Measurements from ENCODE around the gene CD82.

The CD82 gene

GRCh38 chr11:44565211-44565952 lies at the start of gene CD82:
TSS of gene CD82 (plus strand) at chr11:44565663. CDS start at chr11:44594663, 29,000 bp downstream.
- DNase-seq (ENCODE audit: extremely low read depth in 1 of 2, low read depth in 1 of 2), result peak; percentile 98 to 99

- DNase-seq (ENCODE audit: extremely low read depth in 1 of 2, low read depth in 1 of 2), result no peak
Measured at GRCh38 chr11:44516688-44517507, 48.6 kb upstream of the CD82 start.

- no peak for DNase-seq (ENCODE audit: extremely low read depth in 1 of 2, low read depth in 1 of 2)
Measured at GRCh38 chr11:44517541-44517940, 47.9 kb upstream of the CD82 start.

GRCh38 chr11:44518968-44519550 lies 46.4 kb upstream of the CD82 start:
- no peak for DNase-seq (ENCODE audit: extremely low read depth in 1 of 2, low read depth in 1 of 2)

GRCh38 chr11:44519989-44520737 lies 45.3 kb upstream of the CD82 start:
- no peak for DNase-seq (ENCODE audit: extremely low read depth in 1 of 2, low read depth in 1 of 2)

- no peak for DNase-seq (ENCODE audit: extremely low read depth in 1 of 2, low read depth in 1 of 2)
Measured at GRCh38 chr11:44521148-44521547, 44.3 kb upstream of the CD82 start.

GRCh38 chr11:44522294-44522693 lies 43.2 kb upstream of the CD82 start:
- no peak for DNase-seq (ENCODE audit: extremely low read depth in 1 of 2, low read depth in 1 of 2)

GRCh38 chr11:44524346-44524745 lies 41.1 kb upstream of the CD82 start:
- DNase-seq (ENCODE audit: extremely low read depth in 1 of 2, low read depth in 1 of 2), result no peak

- DNase-seq (ENCODE audit: extremely low read depth in 1 of 2, low read depth in 1 of 2), result no peak
Measured at GRCh38 chr11:44524751-44525201, 40.7 kb upstream of the CD82 start.

GRCh38 chr11:44525473-44526252 lies 39.8 kb upstream of the CD82 start:
- DNase-seq (ENCODE audit: extremely low read depth in 1 of 2, low read depth in 1 of 2), result no peak

- no peak for DNase-seq (ENCODE audit: extremely low read depth in 1 of 2, low read depth in 1 of 2)
Measured at GRCh38 chr11:44526438-44526837, 39.0 kb upstream of the CD82 start.

- no peak for DNase-seq (ENCODE audit: extremely low read depth in 1 of 2, low read depth in 1 of 2)
Measured at GRCh38 chr11:44527476-44527875, 38.0 kb upstream of the CD82 start.

- no peak for DNase-seq (ENCODE audit: extremely low read depth in 1 of 2, low read depth in 1 of 2)
Measured at GRCh38 chr11:44528103-44528502, 37.4 kb upstream of the CD82 start.

GRCh38 chr11:44528581-44528980 lies 36.9 kb upstream of the CD82 start:
- DNase-seq (ENCODE audit: extremely low read depth in 1 of 2, low read depth in 1 of 2), result no peak

- no peak for DNase-seq (ENCODE audit: extremely low read depth in 1 of 2, low read depth in 1 of 2)
Measured at GRCh38 chr11:44529895-44530412, 35.5 kb upstream of the CD82 start.

- DNase-seq (ENCODE audit: extremely low read depth in 1 of 2, low read depth in 1 of 2), result peak in 1 of 2 donors; percentile 23
Measured at GRCh38 chr11:44530413-44531115, 34.9 kb upstream of the CD82 start.

GRCh38 chr11:44531116-44531504 lies 34.4 kb upstream of the CD82 start:
- no peak for DNase-seq (ENCODE audit: extremely low read depth in 1 of 2, low read depth in 1 of 2)

GRCh38 chr11:44531636-44532035 lies 33.8 kb upstream of the CD82 start:
- no peak for DNase-seq (ENCODE audit: extremely low read depth in 1 of 2, low read depth in 1 of 2)

GRCh38 chr11:44532809-44533208 lies 32.7 kb upstream of the CD82 start:
- no peak for DNase-seq (ENCODE audit: extremely low read depth in 1 of 2, low read depth in 1 of 2)

All from stimulated activated CD8-positive, alpha-beta memory T cell treated with anti-CD3 and anti-CD28 coated beads, Interleukin-7, amount 100 ng/mL, for 48 hours (primary cell).